DND-41 (cell line): ENCODE data around the gene SMARCC1.

ENCODE experiments used
- ATAC-seq: fragments of 200-7000 bp; cut with Tn5 transposase; 3 replicates; pipeline ENCODE4 v1.9.1; 2021; ENCODE audit warnings: low read depth; ENCODE audit not compliant: insufficient read depth
- DNase-seq: peaks from one replicate; pipeline ENCODE4 v3.0.0-alpha.2; 2020
- H2AFZ ChIP-seq: 2 replicates; pipeline ENCODE4 v1.6.0; 2012; ENCODE audit warnings: low read depth, low read length
- H3K27ac ChIP-seq: 2 replicates; pipeline ENCODE4 v1.5.1; 2012; ENCODE audit warnings: low read length, inconsistent platforms
- H3K27me3 ChIP-seq: fragments of 200-600 bp; sonication (generic); 2 replicates; pipeline ENCODE4 v1.6.0; 2012; ENCODE audit warnings: low read length, mild to moderate bottlenecking, inconsistent platforms; ENCODE audit not compliant: insufficient read depth, poor library complexity
- H3K36me3 ChIP-seq: 2 replicates; pipeline ENCODE4 v1.5.1; 2012; ENCODE audit warnings: low read length, inconsistent platforms; ENCODE audit not compliant: insufficient read depth
- H3K4me1 ChIP-seq: 2 replicates; pipeline ENCODE4 v1.5.1; 2012; ENCODE audit warnings: mild to moderate bottlenecking, low read length; ENCODE audit not compliant: insufficient read depth
- H3K4me2 ChIP-seq: 2 replicates; pipeline ENCODE4 v1.6.0; 2012; ENCODE audit warnings: mild to moderate bottlenecking, moderate library complexity, low read length, inconsistent platforms; ENCODE audit not compliant: insufficient read depth
- H3K4me3 ChIP-seq, 2 experiments: fragments of 200-600 bp in 1 of 2; shearing (Covaris generic) in 1 of 2; 2 replicates each; pipeline ENCODE4 v1.5.1; 2012 to 2016; ENCODE audit warnings: inconsistent platforms in 2 of 2, low read length in 2 of 2, mild to moderate bottlenecking in 2 of 2, low read depth in 1 of 2, moderate library complexity in 1 of 2
- H3K79me2 ChIP-seq: 2 replicates; pipeline ENCODE4 v1.6.0; 2012; ENCODE audit warnings: low read length, inconsistent platforms; ENCODE audit not compliant: insufficient read depth
- H3K9ac ChIP-seq: 2 replicates; pipeline ENCODE4 v1.6.0; 2012; ENCODE audit warnings: low read depth, mild to moderate bottlenecking, inconsistent platforms, low read length, moderate library complexity
- H3K9me3 ChIP-seq: 2 replicates; pipeline ENCODE4 v1.5.1; 2012; ENCODE audit warnings: low read length, moderate library complexity, mild to moderate bottlenecking, inconsistent platforms; ENCODE audit not compliant: insufficient read depth, severe bottlenecking
- H4K20me1 ChIP-seq: 2 replicates; pipeline ENCODE4 v1.6.0; 2012; ENCODE audit warnings: low read length; ENCODE audit not compliant: insufficient read depth
- CTCF ChIP-seq: IDR thresholded peaks from 2 replicates; pipeline ENCODE4 v1.5.1; 2012; ENCODE audit warnings: borderline replicate concordance, low read length, moderate library complexity, mild to moderate bottlenecking; ENCODE audit not compliant: poor library complexity, severe bottlenecking; ENCODE audit errors: extremely low read depth
- EZH2 ChIP-seq: IDR thresholded peaks from 3 replicates; pipeline ENCODE4 v1.6.1; 2012; ENCODE audit warnings: borderline replicate concordance, low read depth, mild to moderate bottlenecking, moderate library complexity, low read length, inconsistent platforms; ENCODE audit not compliant: severe bottlenecking

Gene SMARCC1

GRCh38 chr3:47567149-47567548 is 214.5 kb downstream of the SMARCC1 start:
- TF ChIP-seq EZH2 = no peak
- no peak for TF ChIP-seq CTCF
- no peak overlapping the region for H3K9ac ChIP-seq
- H3K4me2 ChIP-seq = no peak overlapping the region
- no peaks in the 10 kb centered on the region for H3K79me2 ChIP-seq
- no peaks in the 10 kb centered on the region for H4K20me1 ChIP-seq
- no peak for ATAC-seq
- H3K36me3 ChIP-seq = no peaks in the 10 kb centered on the region
- H2AFZ ChIP-seq = no peak overlapping the region
- H3K9me3 ChIP-seq = no peaks in the 10 kb centered on the region
- H3K27me3 ChIP-seq = no peaks in the 10 kb centered on the region
- no peak overlapping the region for H3K27ac ChIP-seq
- DNase-seq = no peak
- no peak overlapping the region for H3K4me3 ChIP-seq
- H3K4me1 ChIP-seq = no peaks in the 10 kb centered on the region

GRCh38 chr3:47566667-47567066 is 215.0 kb downstream of the SMARCC1 start:
- Histone ChIP-seq H3K27me3 (no peaks in the 10 kb centered on the region), H3K36me3 (no peaks in the 10 kb centered on the region), H3K4me3 (no peak overlapping the region), H3K4me1 (no peaks in the 10 kb centered on the region), H3K4me2 (no peak overlapping the region), H3K27ac (no peak overlapping the region), H3K79me2 (no peaks in the 10 kb centered on the region), H3K9me3 (no peaks in the 10 kb centered on the region), H4K20me1 (no peaks in the 10 kb centered on the region), H3K9ac (no peak overlapping the region), H2AFZ (no peak overlapping the region)
- DNase-seq (no peak), ATAC-seq (no peak)
- TF ChIP-seq CTCF = no peak
- TF ChIP-seq EZH2 = no peak

- H3K79me2 ChIP-seq = no peaks in the 10 kb centered on the region
- DNase-seq = no peak
Measured at GRCh38 chr3:47565734-47566550, 215.8 kb downstream of the SMARCC1 start.

More at GRCh38 chr3:47565734-47566550, 215.8 kb downstream of the SMARCC1 start:
- H4K20me1 ChIP-seq = no peaks in the 10 kb centered on the region
- H3K4me1 ChIP-seq = no peaks in the 10 kb centered on the region
- H3K4me2 ChIP-seq = no peak overlapping the region
- no peaks in the 10 kb centered on the region for H3K27me3 ChIP-seq
- no peak for TF ChIP-seq EZH2
- no peak for TF ChIP-seq CTCF
- H3K9me3 ChIP-seq = no peaks in the 10 kb centered on the region
- no peak overlapping the region for H3K9ac ChIP-seq
- no peak overlapping the region for H2AFZ ChIP-seq
- ATAC-seq = no peak
- H3K36me3 ChIP-seq = no peaks in the 10 kb centered on the region
- no peak overlapping the region for H3K4me3 ChIP-seq
- H3K27ac ChIP-seq = no peak overlapping the region
